Measurements from ENCODE around the gene RBM33.

DNA sequence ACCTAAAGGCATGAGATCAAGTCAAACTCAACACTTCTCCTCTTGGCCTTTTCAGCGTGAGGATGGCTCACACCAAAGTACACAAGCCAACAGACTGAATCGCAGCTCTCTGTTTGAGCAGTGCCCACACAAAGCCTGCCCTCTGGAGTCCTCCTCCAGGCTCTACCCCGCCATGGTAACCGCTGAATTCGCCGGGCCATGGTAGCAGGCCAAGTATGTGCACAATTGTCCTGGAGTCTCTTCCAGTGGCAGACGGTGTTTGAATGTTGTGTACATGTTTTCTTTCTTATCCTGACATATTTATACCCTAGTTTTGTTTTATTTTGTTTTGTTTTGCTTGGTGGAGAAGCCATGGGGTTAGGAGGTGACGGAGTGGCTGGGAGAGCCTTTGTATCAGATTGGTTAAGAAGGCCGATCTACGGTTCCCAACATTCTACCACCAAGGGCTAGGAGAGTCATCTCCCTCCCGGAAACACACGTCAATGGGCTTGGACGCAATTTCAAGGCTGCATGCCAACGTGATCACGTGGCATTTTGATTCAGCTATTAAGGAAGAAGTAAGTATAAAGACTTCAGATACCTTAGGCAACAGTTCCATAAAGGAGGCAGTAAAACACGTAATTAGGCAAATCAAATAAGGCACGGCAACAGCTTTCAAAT, 179.9 kb downstream of the RBM33 start:
- no peak for TF ChIP-seq CTCF (IDR thresholded peaks at IDR 0.05)
- TF ChIP-seq, protein P1, sequence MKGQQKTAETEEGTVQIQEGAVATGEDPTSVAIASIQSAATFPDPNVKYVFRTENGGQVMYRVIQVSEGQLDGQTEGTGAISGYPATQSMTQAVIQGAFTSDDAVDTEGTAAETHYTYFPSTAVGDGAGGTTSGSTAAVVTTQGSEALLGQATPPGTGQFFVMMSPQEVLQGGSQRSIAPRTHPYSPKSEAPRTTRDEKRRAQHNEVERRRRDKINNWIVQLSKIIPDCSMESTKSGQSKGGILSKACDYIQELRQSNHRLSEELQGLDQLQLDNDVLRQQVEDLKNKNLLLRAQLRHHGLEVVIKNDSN (CRISPR knock-in tag; IDR thresholded peaks at IDR 0.05), result no peak
- TF ChIP-seq SMAD3 (CRISPR knock-in tag; IDR thresholded peaks at IDR 0.05; ENCODE audit: borderline replicate concordance), result no peak
- no peak for TF ChIP-seq ZBTB43 (CRISPR knock-in tag; IDR thresholded peaks at IDR 0.05)
- no peak for TF ChIP-seq NR2C2 (CRISPR knock-in tag; IDR thresholded peaks at IDR 0.05)
- no peak for TF ChIP-seq SP1 (CRISPR knock-in tag; conservative IDR thresholded peaks at IDR 0.05)
- TF ChIP-seq TEAD4 (CRISPR knock-in tag; IDR thresholded peaks at IDR 0.05), result no peak
- TF ChIP-seq ELF4 (CRISPR knock-in tag; IDR thresholded peaks at IDR 0.05; ENCODE audit: low read depth), result no peak
- TF ChIP-seq, protein P2, sequence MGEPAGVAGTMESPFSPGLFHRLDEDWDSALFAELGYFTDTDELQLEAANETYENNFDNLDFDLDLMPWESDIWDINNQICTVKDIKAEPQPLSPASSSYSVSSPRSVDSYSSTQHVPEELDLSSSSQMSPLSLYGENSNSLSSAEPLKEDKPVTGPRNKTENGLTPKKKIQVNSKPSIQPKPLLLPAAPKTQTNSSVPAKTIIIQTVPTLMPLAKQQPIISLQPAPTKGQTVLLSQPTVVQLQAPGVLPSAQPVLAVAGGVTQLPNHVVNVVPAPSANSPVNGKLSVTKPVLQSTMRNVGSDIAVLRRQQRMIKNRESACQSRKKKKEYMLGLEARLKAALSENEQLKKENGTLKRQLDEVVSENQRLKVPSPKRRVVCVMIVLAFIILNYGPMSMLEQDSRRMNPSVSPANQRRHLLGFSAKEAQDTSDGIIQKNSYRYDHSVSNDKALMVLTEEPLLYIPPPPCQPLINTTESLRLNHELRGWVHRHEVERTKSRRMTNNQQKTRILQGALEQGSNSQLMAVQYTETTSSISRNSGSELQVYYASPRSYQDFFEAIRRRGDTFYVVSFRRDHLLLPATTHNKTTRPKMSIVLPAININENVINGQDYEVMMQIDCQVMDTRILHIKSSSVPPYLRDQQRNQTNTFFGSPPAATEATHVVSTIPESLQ (CRISPR knock-in tag; IDR thresholded peaks at IDR 0.05), result no peak
- no peak for TF ChIP-seq ATF1 (CRISPR knock-in tag; IDR thresholded peaks at IDR 0.05)

Measured in WTC11 (cell line).